Right lobe of liver (tissue), 4 donors: Measurements from ENCODE around the gene KCNH2.

ENCODE experiments used
- CTCF ChIP-seq, 4 donors: fragments of 200-600 bp in 3 of 4; fragments of 450-650 bp in 1 of 4; IDR thresholded peaks; one replicate each; pipeline versions ENCODE4 v1.5.1 to v1.8.0; 2016 to 2022; ENCODE audit warnings: antibody characterized with exemption in 4 of 4, mild to moderate bottlenecking in 2 of 4
- POLR2A ChIP-seq: fragments of 450-650 bp; IDR thresholded peaks from one replicate; pipeline ENCODE4 v1.6.1; 2017; ENCODE audit warnings: antibody characterized with exemption, mild to moderate bottlenecking
- donor health status: DM: no; HTN: no; CAD: no.
- donor health status: DM: no; HTN: no; CAD: no.
- donor health status: DM: no; HTN: yes; CAD: no.

- no peak for TF ChIP-seq CTCF (IDR thresholded peaks at IDR 0.05)
- no peak for TF ChIP-seq POLR2A
Measured at GRCh38 chr7:150955519-150956394, 22.4 kb downstream of the KCNH2 start.
